Stimulated activated CD8-positive, alpha-beta memory T cell treated with anti-CD3 and anti-CD28 coated beads, Interleukin-15, amount 100 ng/mL, for 4 hours (primary cell): Measurements from ENCODE around the gene CBS.
"Not testable (repeated sequence)": the region's sequence is repeated elsewhere in the genome, so short reads cannot be mapped to it uniquely, and the experiment has no call there.

ENCODE experiments used
- DNase-seq, 2 donors: peaks; one replicate each; pipeline ENCODE4 v3.0.0-alpha.2; 2020; ENCODE audit warnings: low read depth in 2 of 2

The CBS gene

GRCh38 chr21:43025636-43026180 lies 49.9 kb downstream of the CBS start:
- DNase-seq = no peak

GRCh38 chr21:43024439-43025136 lies 51.0 kb downstream of the CBS start:
- DNase-seq = no peak

- no peak for DNase-seq
Observed at GRCh38 chr21:43023175-43023574, 52.5 kb downstream of the CBS start.

- no peak for DNase-seq
Observed at GRCh38 chr21:43021756-43022600, 53.7 kb downstream of the CBS start.

- no peak for DNase-seq
Observed at GRCh38 chr21:43021191-43021590, 54.4 kb downstream of the CBS start.

GRCh38 chr21:43020771-43021170 lies 54.9 kb downstream of the CBS start:
- DNase-seq = no peak

- DNase-seq = no peak
Observed at GRCh38 chr21:43020177-43020576, 55.5 kb downstream of the CBS start.

GRCh38 chr21:43018519-43018918 lies 57.1 kb downstream of the CBS start:
- DNase-seq = no peak

- no peak for DNase-seq
Observed at GRCh38 chr21:43016728-43017127, 58.9 kb downstream of the CBS start.

- DNase-seq = no peak
Observed at GRCh38 chr21:43015906-43016540, 59.6 kb downstream of the CBS start.

GRCh38 chr21:43012596-43012995 lies 63.0 kb downstream of the CBS start:
- DNase-seq = no peak

- no peak for DNase-seq
Observed at GRCh38 chr21:43006874-43007208, 68.8 kb downstream of the CBS start.

- not testable (repeated sequence) for DNase-seq
Observed at GRCh38 chr21:43006051-43006873, 69.4 kb downstream of the CBS start.

GRCh38 chr21:43005635-43006034 lies 70.0 kb downstream of the CBS start:
- DNase-seq = no peak

- no peak for DNase-seq
Observed at GRCh38 chr21:43004926-43005325, 70.7 kb downstream of the CBS start.
